ENCODE results near the gene PDE8A. TPM values are rescaled to one million over a fixed set of nuclear protein-coding genes. Genes with fewer than 3 reads are reported as not detected.

PDE8A gene
- total and polyA plus RNA-seq, 2 donors, result 8.5 to 23.0 TPM

DNA sequence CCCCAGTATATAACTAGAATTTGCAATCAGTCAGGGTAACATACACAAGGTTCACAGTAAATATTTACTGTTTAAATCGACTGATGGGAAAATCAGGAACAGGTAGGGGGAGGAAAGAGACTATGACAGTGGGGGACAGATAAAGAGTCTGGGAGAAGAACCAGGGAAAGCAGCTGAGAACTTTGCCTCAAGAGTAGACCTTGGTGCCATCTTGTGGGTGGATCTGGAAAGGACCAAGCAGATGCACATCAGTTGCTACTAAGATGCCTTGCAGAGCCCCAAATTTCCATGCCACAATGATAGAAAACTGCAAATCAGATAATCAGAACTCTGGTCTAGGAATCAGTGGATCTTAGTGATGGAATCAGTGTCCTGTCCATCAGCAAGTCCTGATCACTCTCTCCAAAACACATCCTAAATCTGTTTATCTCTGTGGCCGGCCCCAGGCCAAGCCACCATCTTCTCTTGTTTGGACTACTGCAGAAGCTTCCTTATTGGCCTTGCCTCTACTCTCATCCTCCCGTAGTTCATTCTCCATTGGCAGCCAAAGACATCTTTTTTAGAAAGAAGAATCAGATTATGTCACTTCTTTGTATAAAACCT is 62.7 kb downstream of the PDE8A start:
- Histone ChIP-seq H3K27me3 (ENCODE audit: control insufficient read depth in 2 of 2, insufficient read depth in 1 of 2, low read length in 1 of 2) (no peaks in the 10 kb centered on the region), H3K27ac (ENCODE audit: low read depth in 1 of 2, low read length in 1 of 2) (no peak overlapping the region), H3K9me3 (ENCODE audit: control insufficient read depth in 2 of 2, insufficient read depth in 1 of 2, low read length in 1 of 2) (no peaks in the 10 kb centered on the region), H3K4me3 (ENCODE audit: low read length in 2 of 2) (no peak overlapping the region), H3K4me1 (ENCODE audit: control insufficient read depth in 2 of 2, insufficient read depth in 2 of 2, low read length in 2 of 2) (no peaks in the 10 kb centered on the region), H3K36me3 (ENCODE audit: control insufficient read depth in 2 of 2, insufficient read depth in 2 of 2, low read length in 1 of 2) (no peaks in the 10 kb centered on the region)
- peak in 7 of 9 donors; percentile 17 to 66 (median 26) for DNase-seq (ENCODE audit: low read depth in 6 of 9, low spot score in 9 of 9)
- 71% methylated on average over 3 of the region's 3 CpGs for WGBS

DNA sequence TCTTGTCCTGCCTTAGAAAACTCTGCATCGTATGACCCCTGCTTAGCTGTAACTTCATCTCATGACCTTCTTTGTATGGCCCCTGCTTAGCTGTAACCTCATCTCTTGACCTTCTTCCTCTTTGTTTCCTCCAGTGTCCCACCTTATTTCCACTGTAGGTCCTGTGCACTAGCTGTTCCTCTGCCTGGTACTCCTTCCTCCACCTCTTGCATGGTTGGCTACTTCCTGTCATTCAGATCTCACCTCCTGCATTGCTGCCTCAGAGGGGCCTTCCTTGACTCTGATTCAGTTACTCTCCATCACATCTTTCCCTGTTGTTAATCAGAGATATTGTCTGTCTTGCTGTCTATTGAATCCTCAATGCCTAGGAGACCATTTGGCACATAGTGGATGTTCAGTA is 63.2 kb downstream of the PDE8A start:
- WGBS, result 97% methylated on average over 1 of the region's 1 CpG
- no peaks in the 10 kb centered on the region for H3K9me3 ChIP-seq (ENCODE audit: control insufficient read depth in 2 of 2, insufficient read depth in 1 of 2, low read length in 1 of 2)
- H3K27me3 ChIP-seq (ENCODE audit: control insufficient read depth in 2 of 2, insufficient read depth in 1 of 2, low read length in 1 of 2), result no peaks in the 10 kb centered on the region
- H3K27ac ChIP-seq (ENCODE audit: low read depth in 1 of 2, low read length in 1 of 2), result no peak overlapping the region
- no peak overlapping the region for H3K4me3 ChIP-seq (ENCODE audit: low read length in 2 of 2)
- no peak for DNase-seq (ENCODE audit: low read depth in 6 of 9, low spot score in 9 of 9)
- no peaks in the 10 kb centered on the region for H3K4me1 ChIP-seq (ENCODE audit: control insufficient read depth in 2 of 2, insufficient read depth in 2 of 2, low read length in 2 of 2)
- H3K36me3 ChIP-seq (ENCODE audit: control insufficient read depth in 2 of 2, insufficient read depth in 2 of 2, low read length in 1 of 2), result no peaks in the 10 kb centered on the region

DNA sequence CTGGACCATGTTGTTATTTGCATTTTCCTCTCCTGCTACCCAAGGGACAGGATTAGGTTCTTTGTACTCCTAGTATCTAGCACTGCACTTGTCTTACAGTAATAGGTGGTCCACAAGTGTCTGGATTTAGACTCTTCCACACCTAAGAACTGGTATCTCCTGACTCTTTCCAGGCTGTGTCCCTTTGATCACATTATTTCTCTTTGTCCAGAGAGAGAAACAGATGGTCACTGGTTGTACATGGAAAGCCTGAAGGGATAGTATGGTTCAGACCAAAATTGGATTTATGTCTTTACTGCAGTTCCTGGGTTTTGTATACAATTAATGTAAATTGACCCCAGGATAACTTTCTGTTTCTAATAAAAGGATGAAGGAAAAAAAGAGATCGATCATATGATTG is 64.0 kb downstream of the PDE8A start:
- H3K4me3 ChIP-seq (ENCODE audit: low read length in 2 of 2), result no peak overlapping the region
- H3K27me3 ChIP-seq (ENCODE audit: control insufficient read depth in 2 of 2, insufficient read depth in 1 of 2, low read length in 1 of 2), result no peaks in the 10 kb centered on the region
- 98% methylated on average over 1 of the region's 1 CpG for WGBS
- H3K36me3 ChIP-seq (ENCODE audit: control insufficient read depth in 2 of 2, insufficient read depth in 2 of 2, low read length in 1 of 2), result no peaks in the 10 kb centered on the region
- no peaks in the 10 kb centered on the region for H3K4me1 ChIP-seq (ENCODE audit: control insufficient read depth in 2 of 2, insufficient read depth in 2 of 2, low read length in 2 of 2)
- DNase-seq (ENCODE audit: low read depth in 6 of 9, low spot score in 9 of 9), result no peak
- H3K27ac ChIP-seq (ENCODE audit: low read depth in 1 of 2, low read length in 1 of 2), result no peak overlapping the region
- H3K9me3 ChIP-seq (ENCODE audit: control insufficient read depth in 2 of 2, insufficient read depth in 1 of 2, low read length in 1 of 2), result no peaks in the 10 kb centered on the region

DNA sequence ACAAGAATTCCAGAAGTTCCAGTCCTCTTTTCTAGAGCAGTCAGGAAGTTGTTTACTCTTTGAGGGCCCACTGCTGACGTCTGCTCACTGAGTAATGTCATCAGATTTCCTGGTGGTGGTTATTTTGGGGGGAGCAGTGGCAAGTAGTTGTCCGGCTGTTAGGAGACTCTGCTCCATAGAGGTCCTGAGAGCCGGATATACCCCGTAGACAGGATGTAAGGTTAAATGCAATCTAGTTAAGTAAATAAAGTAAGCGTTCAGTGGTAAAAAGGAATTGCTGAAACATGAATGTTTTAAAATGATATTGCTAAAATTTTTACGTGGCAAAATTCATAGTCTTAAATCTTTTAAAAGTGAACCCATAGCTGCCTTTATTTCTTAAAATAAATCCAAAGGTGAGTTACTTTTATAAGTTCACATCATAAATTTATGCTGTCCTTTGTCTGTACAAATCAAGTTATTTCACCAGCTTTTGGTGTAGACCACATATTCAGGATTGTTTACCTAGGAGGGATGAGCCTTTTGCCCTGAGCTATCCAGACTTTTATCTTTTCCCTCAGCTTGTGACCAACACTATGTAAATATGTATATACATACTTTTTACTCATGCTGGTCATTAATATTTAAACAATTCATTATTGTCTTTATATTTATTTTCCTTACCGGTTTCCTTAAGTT is 65.8 kb downstream of the PDE8A start:
- WGBS, result 28% methylated on average over 7 of the region's 7 CpGs
- no peaks in the 10 kb centered on the region for H3K4me1 ChIP-seq (ENCODE audit: control insufficient read depth in 2 of 2, insufficient read depth in 2 of 2, low read length in 2 of 2)
- no peak for DNase-seq (ENCODE audit: low read depth in 6 of 9, low spot score in 9 of 9)
- H3K4me3 ChIP-seq (ENCODE audit: low read length in 2 of 2), result no peak overlapping the region
- H3K27me3 ChIP-seq (ENCODE audit: control insufficient read depth in 2 of 2, insufficient read depth in 1 of 2, low read length in 1 of 2), result no peaks in the 10 kb centered on the region
- no peaks in the 10 kb centered on the region for H3K9me3 ChIP-seq (ENCODE audit: control insufficient read depth in 2 of 2, insufficient read depth in 1 of 2, low read length in 1 of 2)
- no peak overlapping the region for H3K27ac ChIP-seq (ENCODE audit: low read depth in 1 of 2, low read length in 1 of 2)
- no peaks in the 10 kb centered on the region for H3K36me3 ChIP-seq (ENCODE audit: control insufficient read depth in 2 of 2, insufficient read depth in 2 of 2, low read length in 1 of 2)

DNA sequence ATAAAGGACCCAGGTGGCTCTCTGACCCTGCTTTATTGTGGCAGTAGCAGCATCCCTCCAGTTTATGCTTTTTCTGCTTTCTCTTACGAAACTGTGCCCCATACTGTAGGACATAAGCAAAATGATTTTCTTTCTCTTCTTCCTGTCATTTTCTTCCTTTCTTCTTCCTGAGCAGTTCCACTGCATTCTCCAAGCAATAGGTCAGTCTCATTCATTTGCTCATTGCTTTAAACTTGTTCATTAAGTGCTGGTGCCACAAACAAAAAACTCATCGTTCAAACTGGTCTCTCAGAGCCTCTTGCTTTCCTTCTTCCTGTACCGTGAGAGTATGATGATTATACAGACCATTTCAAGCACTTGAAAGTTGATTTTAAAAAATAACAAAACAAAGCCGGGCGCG is 66.8 kb downstream of the PDE8A start:
- Histone ChIP-seq H3K27me3 (ENCODE audit: control insufficient read depth in 2 of 2, insufficient read depth in 1 of 2, low read length in 1 of 2) (no peaks in the 10 kb centered on the region), H3K36me3 (ENCODE audit: control insufficient read depth in 2 of 2, insufficient read depth in 2 of 2, low read length in 1 of 2) (no peaks in the 10 kb centered on the region), H3K4me3 (ENCODE audit: low read length in 2 of 2) (no peak overlapping the region), H3K9me3 (ENCODE audit: control insufficient read depth in 2 of 2, insufficient read depth in 1 of 2, low read length in 1 of 2) (no peaks in the 10 kb centered on the region), H3K4me1 (ENCODE audit: control insufficient read depth in 2 of 2, insufficient read depth in 2 of 2, low read length in 2 of 2) (no peaks in the 10 kb centered on the region), H3K27ac (ENCODE audit: low read depth in 1 of 2, low read length in 1 of 2) (no peak overlapping the region)
- 96% methylated on average over 6 of the region's 6 CpGs for WGBS
- DNase-seq (ENCODE audit: low read depth in 6 of 9, low spot score in 9 of 9), result no peak

DNA sequence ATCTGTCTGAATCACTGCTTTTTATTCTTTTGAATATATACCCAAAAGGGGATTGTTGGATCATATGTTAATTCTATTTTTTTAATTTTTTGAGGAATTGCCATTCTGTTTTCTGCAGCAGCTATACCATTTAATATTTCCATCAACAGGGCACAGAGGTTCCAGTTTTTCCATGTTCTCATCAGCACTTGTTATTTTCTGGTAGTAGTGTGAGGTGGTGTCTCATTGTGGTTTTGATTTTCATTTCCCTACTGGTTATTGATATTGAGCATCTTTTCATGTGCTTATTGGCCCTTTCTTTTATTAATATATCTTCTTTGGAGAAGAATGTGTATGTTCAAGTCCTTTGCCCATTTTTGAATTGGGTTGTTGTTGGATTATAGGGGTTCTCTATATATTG is 68.1 kb downstream of the PDE8A start:
- Histone ChIP-seq H3K27ac (ENCODE audit: low read depth in 1 of 2, low read length in 1 of 2) (no peak overlapping the region), H3K4me3 (ENCODE audit: low read length in 2 of 2) (no peak overlapping the region), H3K9me3 (ENCODE audit: control insufficient read depth in 2 of 2, insufficient read depth in 1 of 2, low read length in 1 of 2) (no peaks in the 10 kb centered on the region), H3K36me3 (ENCODE audit: control insufficient read depth in 2 of 2, insufficient read depth in 2 of 2, low read length in 1 of 2) (no peaks in the 10 kb centered on the region), H3K27me3 (ENCODE audit: control insufficient read depth in 2 of 2, insufficient read depth in 1 of 2, low read length in 1 of 2) (no peaks in the 10 kb centered on the region), H3K4me1 (ENCODE audit: control insufficient read depth in 2 of 2, insufficient read depth in 2 of 2, low read length in 2 of 2) (no peaks in the 10 kb centered on the region)
- DNase-seq (ENCODE audit: low read depth in 6 of 9, low spot score in 9 of 9), result no peak

DNA sequence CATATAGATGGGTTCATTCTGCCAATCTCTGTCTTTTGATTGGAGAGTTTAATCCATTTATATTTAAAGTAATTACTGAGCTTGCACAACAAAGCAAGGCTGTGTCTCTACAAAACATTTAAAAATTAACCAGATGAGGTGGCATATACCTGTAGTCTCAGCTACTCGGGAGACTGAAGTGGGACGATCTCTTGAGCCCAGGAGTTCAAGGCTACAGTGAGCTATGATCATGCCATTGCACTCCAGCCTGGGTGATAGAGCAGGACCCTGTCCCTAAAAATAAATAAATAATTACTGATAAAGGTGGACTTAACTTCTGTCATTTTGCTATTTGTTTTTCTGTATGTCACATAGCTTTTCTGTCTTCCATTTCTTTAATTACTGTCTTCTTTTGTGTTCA is 78.1 kb downstream of the PDE8A start:
- Histone ChIP-seq H3K27ac (ENCODE audit: low read depth in 1 of 2, low read length in 1 of 2) (no peak overlapping the region), H3K36me3 (ENCODE audit: control insufficient read depth in 2 of 2, insufficient read depth in 2 of 2, low read length in 1 of 2) (no peaks in the 10 kb centered on the region), H3K4me1 (ENCODE audit: control insufficient read depth in 2 of 2, insufficient read depth in 2 of 2, low read length in 2 of 2) (no peaks in the 10 kb centered on the region), H3K27me3 (ENCODE audit: control insufficient read depth in 2 of 2, insufficient read depth in 1 of 2, low read length in 1 of 2) (no peaks in the 10 kb centered on the region), H3K4me3 (ENCODE audit: low read length in 2 of 2) (no peak overlapping the region), H3K9me3 (ENCODE audit: control insufficient read depth in 2 of 2, insufficient read depth in 1 of 2, low read length in 1 of 2) (peaks cover 0 to 6% of the 10 kb centered on the region in 2 donors)
- WGBS, result 97% methylated on average over 2 of the region's 2 CpGs
- no peak for DNase-seq (ENCODE audit: low read depth in 6 of 9, low spot score in 9 of 9)

DNA sequence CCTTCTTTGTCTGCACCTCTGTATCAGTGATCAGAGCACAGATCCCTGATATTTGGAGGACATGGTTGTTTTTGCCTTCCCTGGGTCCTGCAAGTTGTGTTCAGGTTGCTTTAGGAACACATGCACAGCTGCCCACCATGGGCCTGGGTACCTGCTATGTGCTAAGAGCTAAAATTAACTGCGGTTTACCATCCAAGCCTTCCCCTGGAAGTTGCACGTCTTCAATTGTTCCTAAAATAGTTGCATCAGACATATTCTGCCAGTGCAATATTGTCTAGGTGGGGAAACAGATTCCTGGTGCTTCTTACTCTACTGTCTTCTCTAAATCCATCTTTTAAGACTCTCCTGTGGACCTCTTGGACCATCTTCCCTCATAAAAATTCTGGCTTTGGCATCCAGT is 80.9 kb downstream of the PDE8A start:
- Histone ChIP-seq H3K9me3 (ENCODE audit: control insufficient read depth in 2 of 2, insufficient read depth in 1 of 2, low read length in 1 of 2) (no peaks in the 10 kb centered on the region), H3K36me3 (ENCODE audit: control insufficient read depth in 2 of 2, insufficient read depth in 2 of 2, low read length in 1 of 2) (no peaks in the 10 kb centered on the region), H3K27me3 (ENCODE audit: control insufficient read depth in 2 of 2, insufficient read depth in 1 of 2, low read length in 1 of 2) (no peaks in the 10 kb centered on the region), H3K27ac (ENCODE audit: low read depth in 1 of 2, low read length in 1 of 2) (no peak overlapping the region), H3K4me3 (ENCODE audit: low read length in 2 of 2) (no peak overlapping the region), H3K4me1 (ENCODE audit: control insufficient read depth in 2 of 2, insufficient read depth in 2 of 2, low read length in 2 of 2) (peaks cover 0 to 2% of the 10 kb centered on the region in 2 donors)
- WGBS, result 91% methylated on average over 2 of the region's 2 CpGs
- DNase-seq (ENCODE audit: low read depth in 6 of 9, low spot score in 9 of 9), result no peak

DNA sequence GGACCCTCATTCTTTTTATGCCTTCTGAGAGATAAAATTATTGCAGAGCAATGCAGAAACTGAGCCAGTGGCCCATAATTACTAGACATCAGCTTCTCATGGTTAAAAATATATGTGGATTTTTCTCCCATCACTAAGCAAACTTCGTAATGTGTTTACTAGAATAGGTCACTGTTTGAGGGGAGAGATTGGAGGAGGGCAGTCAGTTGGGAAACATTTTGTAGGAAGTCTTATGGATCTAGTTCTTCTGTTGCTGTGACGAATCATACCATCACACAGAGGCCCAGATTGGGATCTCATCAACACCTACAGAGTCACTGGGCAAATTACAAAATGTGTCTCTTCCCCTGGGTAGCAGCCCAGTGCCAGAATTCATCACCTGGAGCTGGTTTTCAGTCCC is 81.4 kb downstream of the PDE8A start:
- no peak overlapping the region for H3K27ac ChIP-seq (ENCODE audit: low read depth in 1 of 2, low read length in 1 of 2)
- 99% methylated on average over 2 of the region's 2 CpGs for WGBS
- no peaks in the 10 kb centered on the region for H3K36me3 ChIP-seq (ENCODE audit: control insufficient read depth in 2 of 2, insufficient read depth in 2 of 2, low read length in 1 of 2)
- no peaks in the 10 kb centered on the region for H3K9me3 ChIP-seq (ENCODE audit: control insufficient read depth in 2 of 2, insufficient read depth in 1 of 2, low read length in 1 of 2)
- no peak for DNase-seq (ENCODE audit: low read depth in 6 of 9, low spot score in 9 of 9)
- no peak overlapping the region for H3K4me3 ChIP-seq (ENCODE audit: low read length in 2 of 2)
- H3K4me1 ChIP-seq (ENCODE audit: control insufficient read depth in 2 of 2, insufficient read depth in 2 of 2, low read length in 2 of 2), result peaks cover 0 to 2% of the 10 kb centered on the region in 2 donors
- no peaks in the 10 kb centered on the region for H3K27me3 ChIP-seq (ENCODE audit: control insufficient read depth in 2 of 2, insufficient read depth in 1 of 2, low read length in 1 of 2)
